K562 (cell line): Measurements from ENCODE around the gene CCL2. TPM values are rescaled to one million over a fixed set of nuclear protein-coding genes. Genes with fewer than 3 reads are reported as not detected.

ENCODE experiments used
- CUX1 ChIP-seq: fragments of 200-800 bp; sonication (Bioruptor generic); IDR thresholded peaks from 2 replicates; pipeline ENCODE4 v1.6.1; 2016; ENCODE audit warnings: missing genetic modification characterization, missing compliant biosample characterization
- HDAC1 ChIP-seq, 2 experiments: fragments of 450-650 bp; IDR thresholded peaks; 2 replicates each; pipeline ENCODE4 v1.6.1; 2016 to 2017; ENCODE audit warnings: inconsistent platforms in 1 of 2, mild to moderate bottlenecking in 1 of 2, moderate library complexity in 1 of 2
- MYC ChIP-seq, 2 experiments: fragments of 250-450 bp in 1 of 2; sonication (Bioruptor Pico) in 1 of 2; IDR thresholded peaks; 2 replicates each; pipeline versions ENCODE4 v1.5.1 to v1.6.1; 2012 to 2021; ENCODE audit warnings: low read depth in 2 of 2, borderline replicate concordance in 1 of 2, improper control_type of control experiment in 1 of 2, low read length in 1 of 2, mild to moderate bottlenecking in 1 of 2, moderate library complexity in 1 of 2
- UBTF ChIP-seq, 2 experiments: IDR thresholded peaks; 2 replicates each; pipeline ENCODE4 v1.6.1; 2012; ENCODE audit warnings: improper control_type of control experiment in 2 of 2, low read depth in 2 of 2, low read length in 2 of 2, borderline replicate concordance in 1 of 2
- ZNF253 ChIP-seq: fragments of 250-450 bp; sonication (Bioruptor Pico); conservative IDR thresholded peaks from 2 replicates; pipeline ENCODE4 v1.6.1; 2021; ENCODE audit warnings: mild to moderate bottlenecking
- polyA plus RNA-seq, 8 experiments: library from polyadenylated mRNA; depleted of rRNA in 4 of 8; stranded (reverse) in 5 of 8; unstranded in 3 of 8; fragments of >200 nt; fragmentation: Nextera tagmentation in 2 of 8; fragmentation: Illumina TruSeq in 1 of 8; extraction: Ambion mirVana in 2 of 8; extraction: Trizol in 1 of 8; gene quantifications; 2 replicates each; pipeline versions ENCODE4 v1.2.1 to v1.2.3, GENCODE V29; 2011 to 2014; ENCODE audit warnings: inconsistent platforms in 1 of 8, missing spikeins in 1 of 8
- total RNA-seq, 7 experiments: library from RNA; depleted of rRNA in 6 of 7; stranded (reverse); fragments of >200 nt in 6 of 7; fragmentation: Illumina TruSeq in 2 of 7; extraction: Trizol in 2 of 7; gene quantifications; 2 replicates each; pipeline versions ENCODE4 v1.2.1 to v1.2.3, GENCODE V29; 2011 to 2021; ENCODE audit warnings: low replicate concordance in 1 of 7

CCL2 gene
- total and polyA plus RNA-seq, 9 of the 15 experiments (the other 6 are each of a cell fraction or from before 2014, with no cell fraction given), result 0.54 to 5.4 (median 0.88) TPM

GRCh38 chr17:34265711-34266110, 10.6 kb downstream of the CCL2 start (continued):
- TF ChIP-seq CUX1 (no peak), MYC (IDR thresholded peaks at IDR 0.05; ENCODE audit: low read depth, low read length) (no peak), MYC (CRISPR knock-in tag; IDR thresholded peaks at IDR 0.05; ENCODE audit: borderline replicate concordance, low read depth) (no peak), HDAC1 (IDR thresholded peaks at IDR 0.05) (no peak), UBTF (IDR thresholded peaks at IDR 0.05; ENCODE audit: borderline replicate concordance in 1 of 2, low read depth in 2 of 2, low read length in 2 of 2) (no peak), ZNF253 (no peak)
- TF ChIP-seq, all 486 proteins: peak for 0
